Activated naive CD4-positive, alpha-beta T cell treated with anti-CD3 and anti-CD28 coated beads, Interleukin-2, amount 10 ng/mL, durations not matched to agents 7 days and 5 days (primary cell): ENCODE measurements around the gene ALG12.
"Not testable (repeated sequence)": the region's sequence is repeated elsewhere in the genome, so short reads cannot be mapped to it uniquely, and the experiment has no call there.

Experiments
- CTCF ChIA-PET: fragments of 350-600 bp; sonication (Branson Sonifier 250); formaldehyde crosslinking; loops from one replicate; lab custom pipeline; 2021; ENCODE audit warnings: antibody characterized with exemption; lab: Charles Lee
- DNase-seq: peaks from one replicate; pipeline ENCODE4 v3.0.0-alpha.2; 2020
- H3K27ac Mint-ChIP-seq: one replicate; pipeline ENCODE4 v1.8.0; 2021; ENCODE audit warnings: mild to moderate bottlenecking, moderate library complexity, mixed read lengths
- H3K27me3 Mint-ChIP-seq: one replicate; pipeline ENCODE4 v1.8.0; 2021; ENCODE audit warnings: mild to moderate bottlenecking, mixed read lengths
- H3K36me3 Mint-ChIP-seq: one replicate; pipeline ENCODE4 v1.8.0; 2021; ENCODE audit warnings: mixed read lengths
- H3K4me1 Mint-ChIP-seq: one replicate; pipeline ENCODE4 v1.8.0; 2021; ENCODE audit warnings: mixed read lengths
- H3K4me3 Mint-ChIP-seq: one replicate; pipeline ENCODE4 v1.8.0; 2021; ENCODE audit warnings: mild to moderate bottlenecking, moderate library complexity, mixed read lengths
- H3K9me3 Mint-ChIP-seq: one replicate; pipeline ENCODE4 v1.8.0; 2021; ENCODE audit warnings: mixed read lengths

Gene ALG12

DNA sequence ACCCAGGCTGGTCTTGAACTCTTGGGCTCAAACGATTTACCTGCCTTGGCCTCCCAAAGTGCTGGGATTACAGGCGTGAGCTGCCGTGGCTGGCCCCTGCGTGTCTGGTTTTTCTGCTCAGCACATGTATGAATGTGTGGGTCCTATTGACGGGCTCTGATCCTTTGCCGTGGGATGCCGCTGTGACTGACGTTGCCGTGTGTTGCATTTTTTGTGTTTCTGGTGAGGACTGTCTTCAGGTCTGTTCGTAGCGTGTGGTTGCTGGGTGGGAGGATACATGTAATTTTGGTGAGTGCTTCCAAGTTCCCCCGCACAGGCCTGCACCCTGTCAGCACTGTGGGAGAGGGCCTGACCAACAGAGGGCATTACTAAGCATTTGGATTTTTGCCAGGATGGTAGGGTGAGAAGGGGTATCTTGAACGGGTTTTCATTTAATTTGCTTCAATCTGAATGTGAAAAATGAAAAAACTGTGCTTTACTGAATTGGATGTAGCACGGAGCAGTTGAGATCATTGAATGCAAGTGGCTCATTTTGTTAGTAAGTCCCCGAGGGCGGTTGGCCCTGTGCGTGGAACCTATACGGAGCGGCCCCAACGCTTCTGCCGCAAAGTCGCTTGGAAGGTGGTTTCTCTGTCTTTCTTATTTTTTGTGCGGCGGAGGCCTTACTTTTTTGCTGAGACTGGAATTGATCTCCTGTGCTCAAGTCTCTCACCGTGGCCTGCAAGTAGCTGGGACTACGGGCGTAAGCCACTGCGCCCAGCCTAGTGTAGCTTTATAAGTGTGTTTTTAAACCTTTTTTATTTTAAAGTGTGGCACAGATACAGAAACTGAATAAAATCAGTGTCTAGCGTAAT, 56.4 kb downstream of the ALG12 start:
- H3K9me3 Mint-ChIP-seq, result peaks cover 17% of the 10 kb centered on the region
- no peak overlapping the region for H3K4me3 Mint-ChIP-seq
- CTCF ChIA-PET, result interaction anchor here (1.1 to 1.8 kb wide), 2 partner anchors 94 to 168 kb away, joined by 3 to 4 read pairs; no protein-coding TSS in a partner anchor
- no peak for DNase-seq
- H3K27me3 Mint-ChIP-seq, result no peaks in the 10 kb centered on the region
- H3K27ac Mint-ChIP-seq, result peak overlapping the region; percentile 57
- peaks cover 47% of the 10 kb centered on the region for H3K4me1 Mint-ChIP-seq
- peaks cover 28% of the 10 kb centered on the region for H3K36me3 Mint-ChIP-seq

DNA sequence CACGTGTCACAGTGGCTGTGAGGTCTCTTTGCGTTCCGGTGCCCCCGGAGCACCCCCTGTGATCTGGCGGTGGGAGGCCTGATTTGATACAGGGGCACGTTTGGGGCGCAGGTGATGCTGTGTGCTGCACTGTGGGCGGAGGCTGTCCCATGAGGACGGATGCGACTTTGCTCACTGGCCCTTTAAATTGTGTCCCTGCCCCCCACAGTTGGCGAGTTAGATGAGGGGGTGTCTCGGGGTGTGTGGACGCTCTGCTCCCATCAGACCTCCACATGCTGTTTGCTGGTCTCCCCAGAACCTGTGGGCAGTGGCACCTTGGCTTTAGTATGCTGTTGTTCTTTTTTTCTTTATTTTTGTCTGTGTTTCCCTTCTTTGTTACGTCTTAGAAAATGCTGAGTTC, 59.4 kb downstream of the ALG12 start:
- Mint-ChIP-seq H3K27ac (no peak overlapping the region), H3K4me3 (no peak overlapping the region), H3K36me3 (peaks cover 15% of the 10 kb centered on the region), H3K9me3 (no peaks in the 10 kb centered on the region), H3K27me3 (no peaks in the 10 kb centered on the region), H3K4me1 (peaks cover 48% of the 10 kb centered on the region)
- no peak for DNase-seq
- CTCF ChIA-PET, result interaction anchor here (1.3 kb wide), 1 partner anchor 16 kb away, joined by 4 read pairs; no protein-coding TSS in a partner anchor

- peaks cover 13% of the 10 kb centered on the region for H3K36me3 Mint-ChIP-seq
- H3K4me1 Mint-ChIP-seq, result peaks cover 45% of the 10 kb centered on the region
- H3K27ac Mint-ChIP-seq, result no peak overlapping the region
- no peaks in the 10 kb centered on the region for H3K27me3 Mint-ChIP-seq
- CTCF ChIA-PET, result no interaction called here
- no peak overlapping the region for H3K4me3 Mint-ChIP-seq
- H3K9me3 Mint-ChIP-seq, result no peaks in the 10 kb centered on the region
- no peak for DNase-seq
Measured at GRCh38 chr22:49856766-49857618, 61.2 kb downstream of the ALG12 start.

DNA sequence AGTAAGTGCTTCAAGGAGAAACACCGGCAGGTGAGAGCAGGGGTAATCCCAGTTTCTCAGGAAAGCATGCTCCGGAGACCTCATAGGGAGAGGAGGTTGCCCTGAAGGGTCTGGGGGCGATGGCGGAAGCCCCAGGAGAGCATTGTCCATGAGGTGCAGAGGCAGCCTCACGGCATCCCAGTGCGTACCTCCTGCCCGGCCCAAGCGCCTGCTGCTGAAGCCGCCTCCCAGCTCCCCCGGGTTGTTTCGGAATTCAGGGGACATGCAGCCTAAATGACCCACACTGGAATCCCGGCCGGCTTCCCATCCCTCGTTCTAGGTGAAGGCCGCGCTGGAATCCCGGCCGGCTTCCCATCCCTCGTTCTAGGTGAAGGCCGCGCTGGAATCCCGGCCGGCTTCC, 61.9 kb downstream of the ALG12 start:
- DNase-seq, result no peak
- CTCF ChIA-PET, result interaction anchor here (1.4 to 2.2 kb wide), 2 partner anchors 69 to 89 kb away, joined by 4 to 8 read pairs; no protein-coding TSS in a partner anchor

DNA sequence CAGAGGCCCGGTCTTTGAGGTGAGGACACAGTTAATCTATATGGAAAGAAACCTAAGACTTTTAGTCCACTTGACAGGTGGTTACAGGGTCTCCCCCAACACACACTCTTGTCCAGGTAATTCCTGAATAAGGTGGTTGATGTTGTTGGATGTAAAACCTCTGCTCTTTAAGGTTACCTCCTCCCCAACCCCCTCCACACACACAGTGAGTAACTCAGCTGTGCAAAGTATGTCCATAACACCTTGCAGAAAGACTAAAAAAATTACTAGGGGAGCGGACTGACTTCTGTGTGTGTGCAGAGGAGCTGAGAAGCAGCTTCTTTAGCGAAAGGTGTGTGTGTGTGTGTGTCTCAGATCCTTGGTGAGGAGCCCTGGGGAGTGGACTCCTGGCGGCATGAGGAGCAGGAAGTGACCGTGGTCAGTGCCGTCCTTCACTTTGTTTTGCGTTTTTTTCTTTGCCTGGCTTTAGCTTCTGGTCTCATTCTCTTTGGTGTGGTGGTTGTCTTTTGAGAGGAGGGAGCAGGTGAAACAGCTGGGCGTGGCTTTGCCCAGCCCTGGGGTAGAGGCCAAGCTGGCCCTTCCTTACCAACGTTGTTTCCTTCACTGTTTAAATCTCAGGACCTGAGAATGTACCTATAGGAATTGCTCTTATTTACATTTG, 62.9 kb downstream of the ALG12 start:
- Mint-ChIP-seq H3K4me1 (peaks cover 55% of the 10 kb centered on the region), H3K4me3 (peak overlapping the region; percentile 97), H3K27me3 (peaks cover 14% of the 10 kb centered on the region), H3K9me3 (no peaks in the 10 kb centered on the region), H3K36me3 (peaks cover 15% of the 10 kb centered on the region), H3K27ac (peak overlapping the region; percentile 96)
- no peak for DNase-seq
- CTCF ChIA-PET, result interaction anchor here (1.4 to 2.2 kb wide), 2 partner anchors 70 to 88 kb away, joined by 4 to 8 read pairs; no protein-coding TSS in a partner anchor

More for the DNA sequence above, 61.9 kb downstream of the ALG12 start:
- H3K27ac Mint-ChIP-seq, result no peak overlapping the region
- H3K4me1 Mint-ChIP-seq, result peaks cover 49% of the 10 kb centered on the region
- peaks cover 15% of the 10 kb centered on the region for H3K36me3 Mint-ChIP-seq
- H3K27me3 Mint-ChIP-seq, result peaks cover 6% of the 10 kb centered on the region
- H3K4me3 Mint-ChIP-seq, result peak overlapping the region; percentile 97
- no peaks in the 10 kb centered on the region for H3K9me3 Mint-ChIP-seq

DNA sequence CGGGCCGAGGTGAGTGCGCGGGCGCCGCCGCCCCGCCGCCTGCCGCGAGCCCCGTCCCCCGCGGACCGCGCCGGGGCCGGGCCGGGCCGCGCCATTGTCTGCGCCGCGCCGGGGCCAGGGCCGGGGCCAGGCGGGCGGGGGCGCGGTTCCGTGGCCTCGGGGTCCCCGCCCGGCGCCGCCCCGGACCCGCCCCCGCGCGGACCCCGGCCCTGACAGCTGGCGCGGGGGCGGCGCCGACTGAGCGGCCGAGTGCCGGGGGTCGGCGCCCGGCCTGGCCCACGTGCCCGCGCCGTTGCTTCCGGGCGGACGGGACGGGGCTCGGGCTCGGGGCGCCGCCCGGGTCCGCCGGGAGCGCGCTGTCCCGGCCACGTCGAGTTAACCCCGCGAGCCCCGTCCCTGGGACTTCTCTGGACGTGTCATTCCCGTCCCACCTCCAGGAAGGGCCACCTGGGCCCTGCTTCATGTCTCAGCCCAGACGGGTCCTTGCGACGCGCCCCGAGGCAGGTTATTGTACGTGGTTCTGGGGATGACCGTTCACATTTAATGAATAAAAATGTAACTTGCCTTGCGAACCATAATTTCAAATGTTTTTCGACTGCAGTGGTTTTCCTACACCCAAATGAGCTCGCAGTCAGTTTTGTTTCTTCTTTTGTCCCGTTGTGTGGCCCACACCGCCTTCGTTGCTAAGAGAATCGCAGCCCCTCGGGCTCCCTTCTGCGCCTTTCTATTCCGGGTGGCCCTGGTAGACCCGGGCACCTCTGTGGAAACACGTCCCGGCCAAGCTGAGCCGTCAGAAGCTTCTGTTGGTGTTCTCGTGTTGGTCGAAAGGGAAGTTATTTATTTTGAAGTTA, 64.0 kb downstream of the ALG12 start:
- peaks cover 24% of the 10 kb centered on the region for H3K27me3 Mint-ChIP-seq
- H3K4me1 Mint-ChIP-seq, result peaks cover 60% of the 10 kb centered on the region
- no peaks in the 10 kb centered on the region for H3K9me3 Mint-ChIP-seq

GRCh38 chr22:49852898-49853894, 65.0 kb downstream of the ALG12 start, which contains the start of gene ZBED4:
Gene ZBED4, plus strand, starts transcription at chr22:49853844. Its CDS starts 29,819 bp downstream, at chr22:49883663.
- Mint-ChIP-seq H3K36me3 (peaks cover 7% of the 10 kb centered on the region), H3K27ac (peak within 1 kb of the TSS; percentile 96), H3K27me3 (peaks cover 32% of the 10 kb centered on the region), H3K4me1 (peaks cover 54% of the 10 kb centered on the region), H3K4me3 (peak within 1 kb of the TSS; percentile 97), H3K9me3 (no peaks in the 10 kb centered on the region)
- DNase-seq, result peak; percentile 99
- CTCF ChIA-PET, result no interaction called here

More for the DNA sequence above, 64.0 kb downstream of the ALG12 start:
- CTCF ChIA-PET, result interaction anchor here (2.2 kb wide), 1 partner anchor 87 kb away, joined by 8 read pairs; no protein-coding TSS in a partner anchor
- Mint-ChIP-seq H3K27ac (peak overlapping the region; percentile 96), H3K36me3 (peaks cover 13% of the 10 kb centered on the region), H3K4me3 (peak overlapping the region; percentile 97)
- peak; percentile 47 for DNase-seq

GRCh38 chr22:49852568-49852897, 65.7 kb downstream of the ALG12 start:
- H3K27me3 Mint-ChIP-seq, result peaks cover 39% of the 10 kb centered on the region
- DNase-seq, H3K9me3 Mint-ChIP-seq, CTCF ChIA-PET, H3K36me3 Mint-ChIP-seq: not testable (repeated sequence)
- H3K27ac Mint-ChIP-seq, result peak overlapping the region; percentile 81
- peak overlapping the region; percentile 66 for H3K4me3 Mint-ChIP-seq
- H3K4me1 Mint-ChIP-seq, result peaks cover 52% of the 10 kb centered on the region

- Mint-ChIP-seq H3K4me1 (peaks cover 47% of the 10 kb centered on the region), H3K4me3 (peak overlapping the region; percentile 66), H3K27ac (peak overlapping the region; percentile 68), H3K9me3 (no peaks in the 10 kb centered on the region), H3K36me3 (peaks cover 7% of the 10 kb centered on the region), H3K27me3 (peaks cover 52% of the 10 kb centered on the region)
- CTCF ChIA-PET, result no interaction called here
- DNase-seq, result no peak
Measured at GRCh38 chr22:49850959-49851802, 67.1 kb downstream of the ALG12 start.
